K562 (cell line): Measurements from ENCODE around the gene TECRL.

Source experiments
- ETV6 ChIP-seq, 3 experiments: fragments of 150-350 bp in 1 of 3; sonication (generic) in 1 of 3; formaldehyde crosslinking in 1 of 3; IDR thresholded peaks; 2 replicates each; pipeline versions ENCODE4 v1.6.1 to v1.8.0; 2014 to 2022; ENCODE audit warnings: borderline replicate concordance in 2 of 3, low read depth in 2 of 3, antibody characterized with exemption in 1 of 3, low read length in 1 of 3, mild to moderate bottlenecking in 1 of 3, missing genetic modification reagents in 1 of 3
- FOXM1 ChIP-seq, 2 experiments: fragments of 450-650 bp in 1 of 2; sonication (generic) in 1 of 2; formaldehyde crosslinking in 1 of 2; IDR thresholded peaks; 2 replicates each; pipeline versions ENCODE4 v1.6.1 to v1.9.0; 2017 to 2022; ENCODE audit warnings: low read depth in 2 of 2, mild to moderate bottlenecking in 2 of 2, missing genetic modification reagents in 1 of 2, moderate library complexity in 1 of 2
- TBP ChIP-seq: optimal IDR thresholded peaks from 2 replicates; pipeline ENCODE3; 2011; ENCODE audit warnings: low read depth, low read length, improper control_type of control experiment
- ZNF431 ChIP-seq: sonication (generic); formaldehyde crosslinking; IDR thresholded peaks from 2 replicates; pipeline ENCODE4 v1.8.0; 2022; ENCODE audit warnings: mild to moderate bottlenecking, missing genetic modification reagents

GRCh38 chr4:64230709-64231310 lies 178.4 kb downstream of the TECRL start:
- TF ChIP-seq ETV6 (IDR thresholded peaks at IDR 0.05; ENCODE audit: borderline replicate concordance in 1 of 2, low read depth in 2 of 2, low read length in 1 of 2) (no peak), ETV6 (CRISPR knock-in tag; IDR thresholded peaks at IDR 0.05; ENCODE audit: borderline replicate concordance) (no peak), TBP (no peak), FOXM1 (IDR thresholded peaks at IDR 0.05; ENCODE audit: low read depth) (no peak), FOXM1 (CRISPR knock-in tag; IDR thresholded peaks at IDR 0.05; ENCODE audit: low read depth) (no peak), ZNF431 (CRISPR knock-in tag) (no peak)
